ENCODE data around the gene GYPB.
"Not testable (repeated sequence)": the region's sequence is repeated elsewhere in the genome, so short reads cannot be mapped to it uniquely, and the experiment has no call there.

- TF ChIP-seq GABPA (IDR thresholded peaks at IDR 0.05; ENCODE audit: low read depth) = not testable (repeated sequence)
- TF ChIP-seq, protein P1, sequence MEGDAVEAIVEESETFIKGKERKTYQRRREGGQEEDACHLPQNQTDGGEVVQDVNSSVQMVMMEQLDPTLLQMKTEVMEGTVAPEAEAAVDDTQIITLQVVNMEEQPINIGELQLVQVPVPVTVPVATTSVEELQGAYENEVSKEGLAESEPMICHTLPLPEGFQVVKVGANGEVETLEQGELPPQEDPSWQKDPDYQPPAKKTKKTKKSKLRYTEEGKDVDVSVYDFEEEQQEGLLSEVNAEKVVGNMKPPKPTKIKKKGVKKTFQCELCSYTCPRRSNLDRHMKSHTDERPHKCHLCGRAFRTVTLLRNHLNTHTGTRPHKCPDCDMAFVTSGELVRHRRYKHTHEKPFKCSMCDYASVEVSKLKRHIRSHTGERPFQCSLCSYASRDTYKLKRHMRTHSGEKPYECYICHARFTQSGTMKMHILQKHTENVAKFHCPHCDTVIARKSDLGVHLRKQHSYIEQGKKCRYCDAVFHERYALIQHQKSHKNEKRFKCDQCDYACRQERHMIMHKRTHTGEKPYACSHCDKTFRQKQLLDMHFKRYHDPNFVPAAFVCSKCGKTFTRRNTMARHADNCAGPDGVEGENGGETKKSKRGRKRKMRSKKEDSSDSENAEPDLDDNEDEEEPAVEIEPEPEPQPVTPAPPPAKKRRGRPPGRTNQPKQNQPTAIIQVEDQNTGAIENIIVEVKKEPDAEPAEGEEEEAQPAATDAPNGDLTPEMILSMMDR (IDR thresholded peaks at IDR 0.05; ENCODE audit: insufficient read depth, low read length) = not testable (repeated sequence)
Observed at GRCh38 chr4:144003890-144004265, 15.3 kb downstream of the GYPB start.

All from HL-60 (cell line).